Measurements from ENCODE around the gene HNRNPH2. TPM values are rescaled to one million over a fixed set of nuclear protein-coding genes. Genes with fewer than 3 reads are reported as not detected.

HNRNPH2 gene
- total and polyA plus RNA-seq, 10 of the 15 experiments (the other 5 are each of a cell fraction or from before 2014, with no cell fraction given), result 34.5 to 102 (median 61.4) TPM

DNA sequence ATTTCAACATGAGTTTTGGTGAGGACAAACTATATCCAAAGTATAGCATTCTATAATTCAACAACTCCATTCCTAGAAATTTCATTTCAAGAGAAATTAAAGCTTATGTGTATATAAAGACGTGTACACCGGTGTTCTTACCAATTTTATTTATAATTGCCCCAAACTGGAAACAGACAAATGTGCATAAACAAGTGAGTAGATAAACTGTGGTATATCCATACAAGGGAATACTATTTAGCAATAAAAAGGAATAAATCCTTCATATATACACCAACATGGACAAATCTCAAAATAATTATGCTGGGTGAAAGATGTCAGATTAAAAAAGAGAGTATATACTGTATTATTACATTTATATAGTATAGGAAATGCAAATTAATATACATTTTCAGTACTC is 19.9 kb downstream of the HNRNPH2 start:
- DNase-seq (ENCODE audit: low read depth, low spot score) (no peak), ATAC-seq (no peak), FAIRE-seq (no peak)
- in situ Hi-C loops (cut with MboI) (no loop called here), intact Hi-C loops (cut with micrococcal nuclease; ENCODE audit: unreplicated experiment) (no loop called here)
- Histone ChIP-seq H3K4me2 (ENCODE audit: control insufficient read depth, insufficient read depth) (no peak overlapping the region), H3K9ac (ENCODE audit: control insufficient read depth, insufficient read depth, low read length) (no peak overlapping the region), H3K27ac (ENCODE audit: control insufficient read depth, insufficient read depth) (no peak overlapping the region), H3K27me3 (replicated peaks in 1 of 2; ENCODE audit: control insufficient read depth in 2 of 2, insufficient read depth in 2 of 2, low read length in 1 of 2) (no peaks in the 10 kb centered on the region), H4K20me1 (ENCODE audit: control insufficient read depth, insufficient read depth) (no peaks in the 10 kb centered on the region), H3K79me2 (ENCODE audit: control insufficient read depth, insufficient read depth, low read length) (no peaks in the 10 kb centered on the region), H3K36me3 (ENCODE audit: control insufficient read depth in 2 of 2, insufficient read depth in 2 of 2, low read length in 1 of 2) (no peaks in the 10 kb centered on the region), H3K4me1 (ENCODE audit: control insufficient read depth, insufficient read depth, low read length) (no peaks in the 10 kb centered on the region; the same call in 1 of the 2 replicates), H3K4me3 (no peak overlapping the region), H3K9me3 (replicated peaks; ENCODE audit: control insufficient read depth, insufficient read depth, low read length) (no peaks in the 10 kb centered on the region), H2AFZ (ENCODE audit: control insufficient read depth, low read depth, low read length) (no peak overlapping the region)
- RAD21 ChIA-PET (ENCODE audit: unreplicated experiment), result no interaction called here
- 22% methylated on average over 2 of the region's 2 CpGs for WGBS (ENCODE audit: insufficient coverage, insufficient replicate concordance, low lambda C conversion rate, missing lambda C conversion rate)
- CTCF ChIA-PET, result interaction anchor here (1.2 to 1.3 kb wide), 2 partner anchors 10 to 12 kb away, joined by 4 read pairs; no protein-coding TSS in a partner anchor
- TF ChIP-seq NR2C2 (IDR thresholded peaks at IDR 0.05; ENCODE audit: borderline replicate concordance, control insufficient read depth, insufficient read length, low read depth) (no peak), CBFB (IDR thresholded peaks at IDR 0.05; ENCODE audit: low read depth) (no peak), IKZF2 (IDR thresholded peaks at IDR 0.05) (no peak), RFX5 (IDR thresholded peaks at IDR 0.05; ENCODE audit: low read depth, low read length) (no peak), MXI1 (IDR thresholded peaks at IDR 0.05; ENCODE audit: low read depth, low read length) (no peak), SREBF2 (IDR thresholded peaks at IDR 0.05; ENCODE audit: low read length) (no peak)
- TF ChIP-seq, protein P1, sequence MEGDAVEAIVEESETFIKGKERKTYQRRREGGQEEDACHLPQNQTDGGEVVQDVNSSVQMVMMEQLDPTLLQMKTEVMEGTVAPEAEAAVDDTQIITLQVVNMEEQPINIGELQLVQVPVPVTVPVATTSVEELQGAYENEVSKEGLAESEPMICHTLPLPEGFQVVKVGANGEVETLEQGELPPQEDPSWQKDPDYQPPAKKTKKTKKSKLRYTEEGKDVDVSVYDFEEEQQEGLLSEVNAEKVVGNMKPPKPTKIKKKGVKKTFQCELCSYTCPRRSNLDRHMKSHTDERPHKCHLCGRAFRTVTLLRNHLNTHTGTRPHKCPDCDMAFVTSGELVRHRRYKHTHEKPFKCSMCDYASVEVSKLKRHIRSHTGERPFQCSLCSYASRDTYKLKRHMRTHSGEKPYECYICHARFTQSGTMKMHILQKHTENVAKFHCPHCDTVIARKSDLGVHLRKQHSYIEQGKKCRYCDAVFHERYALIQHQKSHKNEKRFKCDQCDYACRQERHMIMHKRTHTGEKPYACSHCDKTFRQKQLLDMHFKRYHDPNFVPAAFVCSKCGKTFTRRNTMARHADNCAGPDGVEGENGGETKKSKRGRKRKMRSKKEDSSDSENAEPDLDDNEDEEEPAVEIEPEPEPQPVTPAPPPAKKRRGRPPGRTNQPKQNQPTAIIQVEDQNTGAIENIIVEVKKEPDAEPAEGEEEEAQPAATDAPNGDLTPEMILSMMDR (IDR thresholded peaks at IDR 0.05 in 2 of 3, conservative IDR thresholded peaks at IDR 0.05 in 1 of 3; ENCODE audit: control insufficient read depth in 2 of 3, extremely low read depth in 1 of 3, insufficient read depth in 1 of 3, low read depth in 3 of 3, low read length in 3 of 3), result no peak
- TF ChIP-seq, protein P2, sequence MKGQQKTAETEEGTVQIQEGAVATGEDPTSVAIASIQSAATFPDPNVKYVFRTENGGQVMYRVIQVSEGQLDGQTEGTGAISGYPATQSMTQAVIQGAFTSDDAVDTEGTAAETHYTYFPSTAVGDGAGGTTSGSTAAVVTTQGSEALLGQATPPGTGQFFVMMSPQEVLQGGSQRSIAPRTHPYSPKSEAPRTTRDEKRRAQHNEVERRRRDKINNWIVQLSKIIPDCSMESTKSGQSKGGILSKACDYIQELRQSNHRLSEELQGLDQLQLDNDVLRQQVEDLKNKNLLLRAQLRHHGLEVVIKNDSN (IDR thresholded peaks at IDR 0.05; ENCODE audit: borderline replicate concordance, extremely low read length, insufficient read depth, low read depth, low read length), result no peak
- TF ChIP-seq, protein P3, sequence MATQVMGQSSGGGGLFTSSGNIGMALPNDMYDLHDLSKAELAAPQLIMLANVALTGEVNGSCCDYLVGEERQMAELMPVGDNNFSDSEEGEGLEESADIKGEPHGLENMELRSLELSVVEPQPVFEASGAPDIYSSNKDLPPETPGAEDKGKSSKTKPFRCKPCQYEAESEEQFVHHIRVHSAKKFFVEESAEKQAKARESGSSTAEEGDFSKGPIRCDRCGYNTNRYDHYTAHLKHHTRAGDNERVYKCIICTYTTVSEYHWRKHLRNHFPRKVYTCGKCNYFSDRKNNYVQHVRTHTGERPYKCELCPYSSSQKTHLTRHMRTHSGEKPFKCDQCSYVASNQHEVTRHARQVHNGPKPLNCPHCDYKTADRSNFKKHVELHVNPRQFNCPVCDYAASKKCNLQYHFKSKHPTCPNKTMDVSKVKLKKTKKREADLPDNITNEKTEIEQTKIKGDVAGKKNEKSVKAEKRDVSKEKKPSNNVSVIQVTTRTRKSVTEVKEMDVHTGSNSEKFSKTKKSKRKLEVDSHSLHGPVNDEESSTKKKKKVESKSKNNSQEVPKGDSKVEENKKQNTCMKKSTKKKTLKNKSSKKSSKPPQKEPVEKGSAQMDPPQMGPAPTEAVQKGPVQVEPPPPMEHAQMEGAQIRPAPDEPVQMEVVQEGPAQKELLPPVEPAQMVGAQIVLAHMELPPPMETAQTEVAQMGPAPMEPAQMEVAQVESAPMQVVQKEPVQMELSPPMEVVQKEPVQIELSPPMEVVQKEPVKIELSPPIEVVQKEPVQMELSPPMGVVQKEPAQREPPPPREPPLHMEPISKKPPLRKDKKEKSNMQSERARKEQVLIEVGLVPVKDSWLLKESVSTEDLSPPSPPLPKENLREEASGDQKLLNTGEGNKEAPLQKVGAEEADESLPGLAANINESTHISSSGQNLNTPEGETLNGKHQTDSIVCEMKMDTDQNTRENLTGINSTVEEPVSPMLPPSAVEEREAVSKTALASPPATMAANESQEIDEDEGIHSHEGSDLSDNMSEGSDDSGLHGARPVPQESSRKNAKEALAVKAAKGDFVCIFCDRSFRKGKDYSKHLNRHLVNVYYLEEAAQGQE (IDR thresholded peaks at IDR 0.05; ENCODE audit: low read depth, low read length), result no peak
- TF ChIP-seq, protein P4, sequence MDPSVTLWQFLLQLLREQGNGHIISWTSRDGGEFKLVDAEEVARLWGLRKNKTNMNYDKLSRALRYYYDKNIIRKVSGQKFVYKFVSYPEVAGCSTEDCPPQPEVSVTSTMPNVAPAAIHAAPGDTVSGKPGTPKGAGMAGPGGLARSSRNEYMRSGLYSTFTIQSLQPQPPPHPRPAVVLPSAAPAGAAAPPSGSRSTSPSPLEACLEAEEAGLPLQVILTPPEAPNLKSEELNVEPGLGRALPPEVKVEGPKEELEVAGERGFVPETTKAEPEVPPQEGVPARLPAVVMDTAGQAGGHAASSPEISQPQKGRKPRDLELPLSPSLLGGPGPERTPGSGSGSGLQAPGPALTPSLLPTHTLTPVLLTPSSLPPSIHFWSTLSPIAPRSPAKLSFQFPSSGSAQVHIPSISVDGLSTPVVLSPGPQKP (IDR thresholded peaks at IDR 0.05; ENCODE audit: low read depth, low read length), result no peak
- BruUV-seq (replicated peaks), result no TSS peak
- POLR2A ChIA-PET, result no interaction called here
- SMC1A ChIA-PET (ENCODE audit: uncharacterized antibody, unreplicated experiment), result interaction anchor here (0.9 to 1.8 kb wide), 2 partner anchors 8 to 11 kb away, joined by 4 read pairs; no protein-coding TSS in a partner anchor
